Activated T-cell treated with anti-CD3 and anti-CD28 coated beads for 24 hours (primary cell): ENCODE data around the gene SLC22A2.

Source experiments
- DNase-seq: peaks from one replicate; pipeline ENCODE4 v3.0.0-alpha.2; 2020; ENCODE audit warnings: low read depth

The SLC22A2 gene

DNA sequence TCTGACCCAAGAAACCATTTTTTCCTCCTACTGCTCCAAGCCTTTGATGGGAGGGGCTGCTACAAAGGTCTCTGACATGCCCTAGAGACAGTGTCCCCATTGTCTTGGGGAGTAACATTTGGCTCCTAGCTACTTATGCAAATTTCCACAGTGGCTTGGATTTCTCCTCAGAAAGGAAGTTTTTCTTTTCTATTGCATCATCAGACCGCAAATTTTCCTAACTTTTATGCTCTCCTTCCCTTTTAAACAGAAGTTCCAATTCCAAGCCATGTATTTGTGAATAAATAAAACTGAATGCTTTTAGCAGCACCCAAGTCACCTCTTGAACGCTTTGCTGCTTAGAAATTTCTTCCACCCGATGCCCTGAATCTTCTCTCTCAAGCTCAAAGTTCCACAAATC is 51.0 kb downstream of the SLC22A2 start:
- no peak for DNase-seq

GRCh38 chr6:160204710-160205109 is 53.9 kb downstream of the SLC22A2 start:
- DNase-seq, result no peak

DNA sequence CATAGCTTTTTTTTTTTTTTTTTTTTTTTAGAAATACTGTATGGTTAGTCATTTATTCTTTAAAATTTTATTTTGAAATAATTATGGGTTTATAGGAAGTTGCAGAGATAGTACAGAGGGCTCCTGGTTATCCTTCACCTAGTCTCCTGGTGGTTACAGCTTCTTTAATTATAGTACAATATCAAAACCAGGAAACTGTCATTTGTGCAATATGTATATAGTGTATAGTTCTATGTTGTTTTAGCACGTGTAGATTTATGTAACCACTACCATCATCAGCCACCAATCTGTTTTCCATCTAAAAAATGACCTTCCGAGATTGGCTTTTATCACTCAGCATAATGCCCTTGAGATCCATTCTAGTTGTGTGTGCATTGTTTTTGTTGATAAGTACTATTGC is 54.7 kb downstream of the SLC22A2 start:
- no peak for DNase-seq

DNA sequence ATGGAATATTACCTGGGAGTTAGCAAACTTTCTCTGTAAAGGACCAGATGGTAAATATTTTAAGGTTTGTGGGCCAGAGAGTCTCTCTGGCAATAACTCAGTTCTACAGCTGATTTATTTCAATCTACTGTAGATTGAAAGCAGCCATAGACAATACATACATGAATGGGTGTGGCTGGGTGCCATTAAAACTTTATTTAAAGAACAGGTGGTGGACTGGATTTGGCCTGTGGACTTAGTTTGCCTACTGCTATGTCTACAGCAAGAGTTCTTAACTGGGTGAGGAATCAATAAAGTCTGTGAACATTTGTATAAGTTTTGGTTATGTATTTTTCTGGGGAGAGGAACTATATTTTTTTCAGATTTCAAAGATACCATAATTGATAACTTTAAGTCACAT is 55.1 kb downstream of the SLC22A2 start:
- DNase-seq, result no peak

- DNase-seq, result no peak
These were observed 55.5 kb downstream of the SLC22A2 start for GRCh38 chr6:160203076-160203475.

DNA sequence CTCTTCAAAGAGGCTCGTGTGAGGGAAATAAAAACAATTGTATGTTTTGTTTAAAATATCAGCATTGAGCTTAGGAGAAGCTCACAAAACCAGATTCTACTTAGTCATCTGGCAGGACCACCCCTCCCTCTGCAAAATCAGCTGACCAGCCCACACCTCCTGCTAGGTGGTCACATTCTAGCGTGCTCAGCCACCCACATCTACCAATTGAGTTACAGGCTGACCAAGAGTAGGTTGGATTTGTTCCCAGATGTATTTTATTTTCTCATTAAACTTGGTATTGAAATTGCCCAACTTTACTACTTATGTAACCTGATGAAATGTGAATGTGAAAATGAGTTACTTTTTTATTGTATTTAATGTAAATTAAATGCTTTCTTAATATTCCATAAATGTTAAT is 56.2 kb downstream of the SLC22A2 start:
- DNase-seq, result no peak

DNA sequence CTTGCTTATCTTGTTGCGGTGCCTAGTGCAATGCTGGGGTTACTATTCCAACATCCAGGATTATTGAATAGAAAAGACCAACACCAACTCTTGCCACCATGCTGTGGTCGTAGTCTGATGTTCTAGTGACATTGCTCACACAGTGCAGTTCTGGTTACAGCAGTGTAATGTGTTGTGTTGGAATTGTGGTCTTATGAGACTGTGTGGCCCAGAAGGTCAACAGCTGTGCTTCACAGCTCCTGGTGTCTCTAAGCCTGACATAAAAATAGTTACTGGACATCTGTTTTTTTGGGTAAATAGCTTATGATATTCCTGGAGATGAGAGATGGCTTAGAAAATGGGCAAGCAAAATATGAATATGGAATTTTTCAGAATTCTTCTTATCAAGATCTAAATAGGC is 57.6 kb downstream of the SLC22A2 start:
- no peak for DNase-seq

DNA sequence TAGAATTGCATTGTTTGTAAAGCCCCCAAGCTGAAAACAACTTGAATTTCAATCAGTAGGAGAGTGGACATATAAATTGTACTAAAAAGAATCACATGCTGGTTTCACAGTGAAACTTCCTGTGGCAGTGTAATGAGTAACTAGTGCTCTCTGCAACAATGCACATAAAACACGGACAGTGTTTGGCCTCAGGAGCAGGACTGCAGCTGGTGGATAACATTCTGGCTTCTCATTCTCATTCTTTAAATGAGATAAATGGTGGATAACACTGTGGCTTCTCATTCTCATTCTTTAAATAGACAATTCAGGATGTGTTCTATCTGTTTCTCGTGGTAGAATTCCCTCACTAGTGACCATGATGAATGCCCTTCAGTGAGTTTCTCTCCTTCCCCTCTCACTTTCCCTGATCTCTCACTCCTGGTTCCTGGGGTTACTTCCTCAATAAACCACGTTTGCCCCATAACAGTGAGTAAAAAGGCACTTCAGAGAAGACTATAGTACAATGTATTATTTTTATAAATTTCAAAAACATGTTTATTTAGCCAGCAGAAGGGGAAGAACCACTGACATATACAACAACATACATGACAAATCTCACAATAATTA is 59.9 kb downstream of the SLC22A2 start:
- DNase-seq, result no peak

GRCh38 chr6:160197662-160198061 is 61.0 kb downstream of the SLC22A2 start:
- DNase-seq, result no peak

DNA sequence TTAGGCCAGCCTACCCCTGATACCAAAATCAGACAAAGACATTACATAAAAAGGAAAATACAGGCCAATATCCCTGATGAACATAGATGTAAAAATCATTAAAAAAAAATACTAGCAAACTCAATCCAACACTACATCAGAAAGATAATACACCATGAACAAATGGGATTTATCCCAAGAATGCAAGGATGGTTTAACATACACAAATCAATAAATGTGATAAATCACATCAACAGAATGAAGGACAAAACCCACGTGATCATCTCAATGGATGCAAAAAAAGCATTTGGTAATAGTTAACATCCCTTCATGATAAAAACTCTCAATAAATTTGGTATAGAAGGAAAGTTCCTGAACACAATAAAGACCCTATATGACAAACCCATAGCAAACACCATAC is 63.8 kb downstream of the SLC22A2 start:
- no peak for DNase-seq

GRCh38 chr6:160192840-160193239 is 65.8 kb downstream of the SLC22A2 start:
- no peak for DNase-seq

- DNase-seq, result no peak
These were observed 67.6 kb downstream of the SLC22A2 start for GRCh38 chr6:160190973-160191372.

DNA sequence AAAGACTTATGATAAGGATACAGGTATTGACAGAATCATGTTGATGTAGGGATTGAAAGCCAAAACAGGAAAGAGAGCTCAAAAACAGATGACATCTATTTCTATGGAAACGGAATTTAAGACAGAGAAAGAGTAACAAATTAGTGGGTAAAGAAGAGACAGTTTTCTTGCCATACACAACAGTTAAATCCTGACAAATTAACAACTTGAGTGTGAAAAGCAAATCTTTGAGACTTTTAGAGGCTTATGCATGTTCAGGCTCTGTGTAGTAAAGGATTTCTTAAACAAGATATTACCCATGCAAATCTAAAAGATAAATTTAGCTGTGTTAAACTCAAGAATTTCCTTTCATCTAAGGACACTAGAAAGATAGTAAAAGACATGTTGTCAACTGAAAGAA is 68.5 kb downstream of the SLC22A2 start:
- DNase-seq, result no peak

GRCh38 chr6:160188773-160189172 is 69.8 kb downstream of the SLC22A2 start:
- DNase-seq, result no peak

DNA sequence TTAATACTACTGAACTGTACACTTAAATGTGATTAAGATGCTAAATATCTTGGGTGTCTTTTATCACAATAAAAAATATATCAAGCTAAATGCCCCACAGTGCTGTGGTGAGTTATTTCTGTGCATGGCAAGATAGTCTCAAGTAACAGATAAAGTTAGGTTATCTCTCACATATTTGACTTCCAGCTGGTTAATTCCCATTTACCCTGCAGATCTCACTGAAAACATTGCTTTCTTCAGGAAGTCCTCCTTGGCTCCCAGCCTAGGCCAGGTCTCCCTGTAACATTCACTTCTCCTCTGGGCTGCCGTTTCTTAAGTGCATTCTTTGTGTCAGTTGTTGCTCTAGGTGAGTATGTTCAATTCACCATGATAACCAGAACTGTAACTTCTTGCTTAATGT is 77.9 kb downstream of the SLC22A2 start:
- no peak for DNase-seq

DNA sequence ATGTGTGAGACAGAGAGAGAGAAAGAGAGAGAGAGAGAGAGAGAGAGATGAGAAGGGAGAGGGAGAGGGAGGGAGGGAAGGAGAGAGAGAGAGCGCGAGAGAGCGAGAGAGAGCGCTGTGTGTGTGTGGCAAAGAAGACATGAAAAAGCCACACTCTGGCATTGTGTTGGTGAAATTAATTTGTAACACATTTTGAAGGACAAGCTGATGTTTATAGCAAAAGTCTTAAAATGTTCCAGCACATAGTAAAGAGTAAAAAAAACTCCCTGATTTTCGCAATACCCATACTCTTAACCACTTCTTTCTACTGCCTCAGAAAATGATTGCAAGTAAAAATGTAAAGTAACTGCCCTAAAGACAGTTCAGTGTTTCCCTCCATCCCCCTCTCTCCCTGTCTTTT is 80.3 kb downstream of the SLC22A2 start:
- DNase-seq, result no peak

DNA sequence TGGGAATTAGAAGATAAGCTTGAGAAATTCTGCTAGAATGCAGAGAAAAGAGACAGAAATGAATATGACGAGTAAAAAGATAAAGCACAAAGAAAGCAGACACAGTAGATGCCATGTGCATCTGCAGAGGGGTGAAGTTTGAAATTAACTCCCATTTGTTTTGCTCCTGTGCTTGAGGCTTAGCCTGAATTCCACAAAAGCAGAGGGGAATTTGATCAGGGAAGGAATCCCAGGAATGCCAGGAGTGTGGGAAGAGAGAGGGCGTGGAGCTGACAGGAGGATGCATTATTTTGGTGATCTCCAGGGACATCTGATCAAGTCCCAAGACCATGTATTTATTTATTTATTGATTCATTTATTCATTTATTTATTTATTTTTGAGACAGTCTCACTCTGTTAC is 81.4 kb downstream of the SLC22A2 start:
- no peak for DNase-seq

DNA sequence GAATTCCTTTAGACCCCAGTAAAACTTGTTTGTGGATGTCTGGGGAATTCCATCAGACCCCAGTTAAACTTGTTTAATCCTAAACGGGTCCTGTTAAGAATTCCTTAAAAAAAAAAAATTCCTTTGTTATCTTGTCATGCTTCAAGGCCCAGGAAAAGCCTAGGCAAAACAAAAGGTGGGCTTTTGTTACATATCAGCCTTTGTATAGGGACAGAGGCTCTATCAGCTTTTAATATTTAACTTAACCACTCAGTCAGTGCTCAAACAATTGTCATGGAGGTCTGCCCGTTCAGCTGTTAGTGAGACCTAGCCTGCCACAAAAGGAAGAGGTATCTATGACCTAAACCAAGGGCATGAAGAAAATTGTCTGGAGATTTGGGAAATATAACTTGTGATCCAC is 83.9 kb downstream of the SLC22A2 start:
- DNase-seq, result no peak

GRCh38 chr6:160173806-160174527 is 84.7 kb downstream of the SLC22A2 start:
- DNase-seq, result no peak

GRCh38 chr6:160172704-160173103 is 85.9 kb downstream of the SLC22A2 start:
- DNase-seq, result no peak

DNA sequence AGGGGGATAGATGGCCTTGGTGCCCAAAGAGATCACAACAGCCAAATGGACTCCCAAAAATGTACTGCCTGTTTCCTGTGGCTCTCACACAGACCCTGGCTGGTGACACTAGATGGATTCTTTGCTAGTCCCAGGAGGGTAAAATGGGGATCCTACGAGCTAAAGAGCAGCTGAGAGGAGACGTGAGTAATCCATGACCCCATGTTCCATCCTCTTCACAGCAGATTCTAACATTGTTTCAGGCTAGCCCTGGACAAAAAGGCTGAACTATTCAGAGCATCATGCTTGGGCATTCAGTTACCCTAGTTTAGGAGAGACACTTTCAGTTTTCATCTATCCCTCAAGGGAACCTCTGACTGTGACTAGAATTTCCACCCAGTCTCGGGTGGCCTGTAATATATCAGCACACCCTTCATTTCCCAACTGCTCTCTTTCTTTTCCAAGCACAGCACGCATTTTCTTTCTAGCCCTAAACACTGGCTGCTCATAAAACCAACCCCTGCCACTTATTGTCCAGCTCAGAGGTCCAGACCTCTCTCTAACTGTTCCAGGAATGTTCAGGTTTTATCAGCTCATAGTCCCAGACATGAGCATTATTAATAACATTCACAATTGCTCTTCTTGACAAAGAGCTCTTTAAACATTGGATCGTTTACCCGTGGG is 88.5 kb downstream of the SLC22A2 start:
- no peak for DNase-seq

- DNase-seq, result no peak
These were observed 90.8 kb downstream of the SLC22A2 start for GRCh38 chr6:160167604-160168399.
